ENCODE measurements around the gene ZBTB20.

Gene ZBTB20

DNA sequence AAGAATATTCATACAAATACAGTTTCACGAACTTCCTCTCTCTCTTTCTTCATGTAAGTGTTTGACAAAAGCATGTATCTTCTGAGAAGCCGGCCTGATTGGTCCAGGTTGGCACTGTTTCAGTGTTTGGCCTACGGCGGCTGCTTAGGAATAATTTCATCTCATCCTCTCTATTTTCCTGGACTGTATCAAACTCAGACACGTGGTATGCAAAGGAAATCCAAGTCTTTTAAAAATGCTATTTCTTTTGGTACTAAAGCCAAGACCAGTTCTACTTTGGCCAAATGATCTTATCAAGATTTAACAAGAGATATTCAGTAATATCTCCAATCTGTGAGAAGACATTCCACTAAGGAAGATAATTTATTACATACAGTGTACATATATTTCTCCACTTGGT lies 700.5 kb downstream of the ZBTB20 start:
- no peak for DNase-seq (ENCODE audit: low read depth in 2 of 2)

- DNase-seq (ENCODE audit: low read depth in 2 of 2), result no peak
Measured at GRCh38 chr3:114445233-114445632, 701.9 kb downstream of the ZBTB20 start.

- DNase-seq (ENCODE audit: low read depth in 2 of 2), result no peak
Measured at GRCh38 chr3:114444216-114444615, 702.9 kb downstream of the ZBTB20 start.

DNA sequence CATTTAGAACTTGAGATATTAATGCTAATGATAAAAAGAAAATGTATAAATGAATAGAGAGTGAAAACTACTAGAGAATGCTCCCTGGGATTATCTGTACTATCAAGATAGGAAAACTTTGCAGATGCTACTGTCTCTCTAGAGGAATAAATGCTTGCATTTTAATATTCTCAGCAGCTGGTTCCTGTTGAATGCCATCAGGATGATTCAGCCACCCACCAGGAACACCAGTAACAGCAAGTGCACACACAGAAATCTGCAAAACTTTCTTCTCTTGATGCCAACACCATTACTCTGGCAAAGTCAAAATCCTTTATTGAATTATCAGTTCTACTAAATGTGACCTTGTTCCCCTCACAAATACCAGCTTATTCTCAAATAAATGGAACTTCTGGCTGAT lies 704.8 kb downstream of the ZBTB20 start:
- no peak for DNase-seq (ENCODE audit: low read depth in 2 of 2)

- DNase-seq (ENCODE audit: low read depth in 2 of 2), result no peak
Measured at GRCh38 chr3:114441386-114441785, 705.7 kb downstream of the ZBTB20 start.

- no peak for DNase-seq (ENCODE audit: low read depth in 2 of 2)
Measured at GRCh38 chr3:114440700-114441099, 706.4 kb downstream of the ZBTB20 start.

GRCh38 chr3:114439284-114439683 lies 707.8 kb downstream of the ZBTB20 start:
- DNase-seq (ENCODE audit: low read depth in 2 of 2), result peak in 1 of 2 experiments; percentile 5

DNA sequence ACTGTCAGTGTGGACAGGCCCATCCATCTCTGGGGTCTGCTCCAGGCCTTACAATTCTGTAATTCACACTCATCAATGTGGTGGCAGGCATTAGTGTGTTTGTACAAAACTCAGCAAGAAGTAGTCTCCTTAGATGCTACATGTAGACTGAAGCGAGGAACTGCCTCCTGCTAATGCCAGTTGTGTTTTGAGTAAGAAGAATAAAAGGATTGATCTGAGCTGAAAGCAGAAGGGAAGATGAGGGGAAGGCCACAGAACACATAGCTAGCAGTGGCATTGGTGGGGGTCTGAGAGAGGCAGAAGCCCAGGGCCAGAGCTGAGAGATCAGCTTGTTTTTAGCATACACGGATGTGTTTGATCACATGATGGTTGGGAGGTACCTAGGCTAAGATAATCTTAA lies 709.2 kb downstream of the ZBTB20 start:
- DNase-seq (ENCODE audit: low read depth in 2 of 2), result no peak

GRCh38 chr3:114436182-114436581 lies 710.9 kb downstream of the ZBTB20 start:
- no peak for DNase-seq (ENCODE audit: low read depth in 2 of 2)

DNA sequence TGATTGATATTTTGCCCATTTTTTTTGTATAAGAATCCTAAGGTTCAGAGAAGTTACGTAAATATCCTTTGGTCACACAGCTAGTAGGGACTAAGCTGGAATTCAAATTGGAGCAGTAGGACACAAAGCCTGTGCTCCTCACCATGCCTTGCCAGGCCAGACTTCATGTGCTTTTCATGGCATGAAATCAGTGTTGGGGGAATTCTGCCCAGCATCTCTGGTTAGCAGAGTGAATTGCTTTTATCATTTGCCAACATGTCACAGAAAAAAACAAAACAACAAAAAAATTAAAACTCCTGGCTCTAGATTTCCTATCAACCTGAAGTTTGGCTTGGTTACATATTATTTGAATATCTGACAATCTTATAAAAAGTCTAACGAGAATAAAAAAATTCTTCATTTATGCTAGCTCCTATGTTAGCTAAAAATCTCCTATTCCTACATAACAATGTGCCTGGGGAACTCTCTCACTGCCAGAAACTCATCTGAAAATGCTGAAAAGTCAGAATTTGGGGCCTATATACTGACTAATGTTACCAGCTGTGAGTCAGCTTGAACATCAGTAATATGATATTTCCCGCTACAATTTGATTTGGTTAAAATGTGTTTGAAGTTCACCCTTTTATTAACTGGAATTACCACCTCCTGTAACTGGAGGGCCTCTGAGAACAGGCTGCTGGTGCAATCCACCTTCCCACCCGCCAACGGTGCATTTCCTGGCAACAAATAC lies 711.5 kb downstream of the ZBTB20 start:
- no peak for DNase-seq (ENCODE audit: low read depth in 2 of 2)

DNA sequence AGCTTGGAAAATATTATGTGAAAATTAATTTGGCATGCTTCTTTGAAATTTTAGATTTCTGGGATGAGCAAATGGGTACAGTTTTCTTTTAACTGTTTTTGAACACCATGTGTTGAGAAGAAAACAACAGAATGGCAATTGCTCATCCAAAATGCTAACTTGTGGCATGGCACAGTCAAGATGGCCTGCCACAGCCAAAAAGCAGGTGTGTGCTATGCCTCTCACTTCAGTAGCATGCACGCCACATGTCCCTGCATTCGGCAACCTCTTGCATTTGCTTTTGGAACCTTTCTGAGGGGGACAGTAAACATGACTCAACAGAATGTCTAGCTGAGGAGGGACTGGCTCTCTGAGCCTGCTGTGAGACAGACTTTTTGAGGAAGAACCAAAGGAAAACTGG lies 714.8 kb downstream of the ZBTB20 start:
- no peak for DNase-seq (ENCODE audit: low read depth in 2 of 2)

- DNase-seq (ENCODE audit: low read depth in 2 of 2), result no peak
Measured at GRCh38 chr3:114428044-114428595, 719.0 kb downstream of the ZBTB20 start.

DNA sequence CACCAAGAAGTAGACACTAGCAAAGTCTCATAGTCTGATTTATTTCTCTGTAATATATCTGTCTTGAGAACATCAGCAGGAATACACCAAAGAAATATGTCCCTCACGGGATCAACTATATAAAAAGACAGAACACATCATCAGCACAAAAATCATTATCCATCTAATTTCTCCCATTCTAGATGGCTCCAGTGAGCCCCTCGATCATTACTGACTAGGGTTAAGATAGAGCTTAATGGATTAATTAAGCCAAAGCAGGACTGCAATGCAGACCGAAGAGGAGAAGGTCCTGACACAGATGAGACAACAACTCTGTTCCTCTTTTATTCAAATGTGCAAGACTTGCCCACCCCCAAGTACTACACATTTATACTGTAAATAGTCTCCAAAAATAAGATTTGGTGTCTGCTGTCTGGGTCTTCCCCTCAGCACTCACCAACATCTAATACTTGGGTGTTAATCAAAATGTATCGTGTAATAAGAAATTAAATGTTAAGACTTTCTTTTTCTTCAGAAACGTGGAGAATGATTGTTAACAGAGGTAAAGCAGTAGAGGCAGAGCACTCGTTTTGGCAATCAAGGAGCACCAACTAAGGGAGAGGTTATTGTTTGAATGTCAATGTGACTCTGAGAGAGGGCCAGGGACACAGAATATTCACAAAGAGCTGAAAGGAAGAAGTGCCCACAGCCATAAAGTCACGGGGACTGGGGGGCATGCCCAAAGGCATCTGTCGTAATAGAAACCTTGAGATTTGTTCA lies 719.6 kb downstream of the ZBTB20 start:
- DNase-seq (ENCODE audit: low read depth in 2 of 2), result no peak

DNA sequence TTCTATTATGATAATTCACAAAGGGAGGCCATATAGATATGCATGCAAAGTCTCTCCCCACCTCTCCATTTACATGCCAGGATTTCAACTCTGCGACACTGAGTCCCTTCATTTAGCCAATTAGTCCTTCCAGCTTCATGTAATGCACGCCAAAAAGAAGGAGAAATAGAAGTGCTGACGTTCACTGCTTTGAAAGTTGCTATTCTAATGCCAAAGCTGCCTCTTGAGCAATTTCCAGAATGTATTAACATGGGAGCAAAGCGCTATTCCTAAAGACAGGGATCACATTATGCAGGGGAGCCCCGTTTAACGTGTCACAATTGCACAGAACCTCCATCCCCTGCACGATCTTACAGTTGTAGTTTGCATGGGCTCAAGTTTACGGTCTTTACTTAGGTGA lies 722.8 kb downstream of the ZBTB20 start:
- DNase-seq (ENCODE audit: low read depth in 2 of 2), result no peak

DNA sequence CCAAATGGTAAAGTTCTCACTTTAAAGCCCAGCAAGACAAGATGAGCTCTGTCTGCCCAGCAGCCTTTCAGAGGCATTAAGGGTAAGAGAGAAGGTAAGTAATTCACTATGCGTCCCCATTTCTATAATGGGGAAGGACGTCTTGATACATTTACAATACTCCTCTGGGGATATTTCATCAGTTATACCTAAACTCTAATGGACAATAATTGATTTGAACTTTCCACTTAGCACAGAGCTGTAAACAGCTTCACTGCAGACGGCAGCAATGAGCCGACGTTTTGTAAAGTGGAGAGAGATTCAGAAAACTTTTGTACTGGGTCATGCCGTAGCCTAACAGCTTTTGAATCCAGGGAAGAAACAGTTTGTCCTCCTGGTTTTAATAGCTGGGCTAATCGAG lies 725.9 kb downstream of the ZBTB20 start:
- DNase-seq (ENCODE audit: low read depth in 2 of 2), result no peak

DNA sequence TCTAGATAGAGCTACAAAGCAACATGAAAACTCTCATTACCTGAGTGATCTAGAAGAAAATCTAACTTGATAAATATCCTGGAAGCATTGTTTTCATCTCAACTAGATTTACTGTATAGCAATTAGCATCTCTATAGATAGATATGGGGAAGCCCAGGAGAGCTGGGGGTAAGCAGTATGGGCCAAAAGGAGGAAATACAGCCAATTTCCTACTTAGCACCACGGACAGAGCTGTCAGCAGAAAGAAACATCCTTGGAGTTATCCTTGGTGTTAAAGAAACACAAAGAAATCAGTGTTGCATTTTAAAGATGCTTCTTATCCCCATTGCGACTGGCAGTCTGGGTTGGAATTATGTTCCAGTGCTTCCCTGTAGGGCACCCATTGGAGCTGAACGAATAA lies 727.0 kb downstream of the ZBTB20 start:
- no peak for DNase-seq (ENCODE audit: low read depth in 2 of 2)

DNA sequence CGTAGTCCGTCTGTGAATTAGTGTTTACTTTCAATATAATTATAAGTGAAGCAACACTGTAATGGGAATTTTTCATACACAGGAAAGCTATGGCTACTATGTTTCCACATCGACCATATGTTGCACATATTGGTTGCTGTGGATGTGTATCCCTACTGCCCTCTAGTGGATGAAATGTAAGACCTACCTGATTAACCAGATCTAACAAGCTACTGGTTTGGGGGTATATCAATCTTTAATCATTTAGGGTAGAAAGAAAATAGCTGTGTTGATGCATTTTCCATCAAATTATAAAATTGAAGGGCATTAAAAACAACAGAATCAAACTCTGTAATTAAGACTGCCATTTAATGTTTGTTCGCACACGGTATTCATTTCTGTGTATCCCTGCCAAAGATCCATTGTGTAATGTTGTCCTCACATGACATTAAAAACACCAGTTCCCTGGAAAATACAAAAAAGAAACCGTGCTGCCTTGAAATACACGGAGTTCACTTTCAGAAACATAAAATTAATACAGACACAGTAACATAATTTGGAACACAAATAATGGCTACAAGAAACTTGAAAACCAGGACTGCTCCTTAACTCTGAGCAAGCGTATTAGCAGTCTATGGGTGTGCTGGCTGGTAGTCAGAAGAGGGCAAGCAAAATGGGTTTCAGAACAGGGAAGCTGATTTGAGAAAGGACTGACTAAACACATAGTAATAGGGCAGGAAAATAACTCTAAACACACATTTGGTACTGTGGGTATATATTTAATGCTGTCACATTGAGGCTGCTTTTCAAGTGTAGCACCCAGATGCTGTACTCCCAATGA lies 728.2 kb downstream of the ZBTB20 start:
- peak; percentile 76 to 77 for DNase-seq (ENCODE audit: low read depth in 2 of 2)

DNA sequence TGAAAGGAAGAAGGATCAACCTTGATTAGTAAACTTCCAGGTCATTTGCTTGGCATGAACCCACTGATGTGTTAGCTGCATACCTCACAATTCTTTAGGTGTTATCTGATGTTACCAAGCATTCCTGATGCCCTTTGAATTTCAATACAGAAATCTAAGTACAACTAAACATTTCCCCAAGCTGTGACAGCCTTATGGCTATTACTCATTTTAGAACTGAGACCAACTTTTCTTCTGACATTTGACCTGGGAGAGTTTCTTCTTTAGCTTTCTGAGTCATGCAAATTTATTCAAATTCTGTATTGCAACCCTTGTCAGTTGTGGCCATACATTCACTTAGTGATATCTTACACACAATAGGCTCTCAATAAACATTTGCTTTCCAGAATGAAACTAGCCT lies 729.0 kb downstream of the ZBTB20 start:
- DNase-seq (ENCODE audit: low read depth in 2 of 2), result no peak

DNA sequence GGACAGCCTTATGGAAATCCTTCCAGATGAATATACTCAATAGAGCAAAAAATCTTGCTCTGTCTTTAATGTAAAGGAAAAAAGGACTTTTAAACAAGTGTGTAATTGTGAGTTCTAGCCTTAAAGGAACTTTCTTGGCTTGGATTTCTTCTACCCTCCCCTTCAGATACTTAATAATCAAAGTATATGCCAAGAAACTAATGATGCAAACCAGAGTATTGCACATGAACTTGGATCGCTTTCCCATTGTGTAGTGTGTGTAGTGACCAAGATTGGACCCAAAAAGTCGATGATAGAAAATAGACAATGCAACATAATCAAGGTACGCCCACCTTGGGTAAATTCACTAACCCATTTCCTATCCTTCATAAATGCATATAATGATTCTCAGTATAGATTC lies 729.4 kb downstream of the ZBTB20 start:
- no peak for DNase-seq (ENCODE audit: low read depth in 2 of 2)

DNA sequence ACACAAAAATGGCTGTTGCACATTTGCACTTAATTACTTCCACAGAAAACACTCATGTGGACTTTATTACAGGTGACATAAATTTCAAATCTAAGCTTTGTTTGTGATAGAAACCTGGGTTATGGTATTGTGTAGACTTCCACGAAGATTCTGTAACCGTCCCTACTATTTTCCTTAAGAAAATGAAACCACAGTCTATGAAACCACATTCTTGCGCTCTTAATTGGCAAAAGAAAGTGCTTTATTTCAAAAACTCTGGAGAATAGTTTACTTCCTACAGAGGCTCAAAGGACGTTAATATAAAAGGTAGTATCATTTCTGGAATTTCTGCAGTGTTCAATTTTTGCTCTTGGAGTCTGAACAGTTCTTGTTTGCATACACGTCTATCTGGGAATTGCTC lies 729.8 kb downstream of the ZBTB20 start:
- no peak for DNase-seq (ENCODE audit: low read depth in 2 of 2)

DNA sequence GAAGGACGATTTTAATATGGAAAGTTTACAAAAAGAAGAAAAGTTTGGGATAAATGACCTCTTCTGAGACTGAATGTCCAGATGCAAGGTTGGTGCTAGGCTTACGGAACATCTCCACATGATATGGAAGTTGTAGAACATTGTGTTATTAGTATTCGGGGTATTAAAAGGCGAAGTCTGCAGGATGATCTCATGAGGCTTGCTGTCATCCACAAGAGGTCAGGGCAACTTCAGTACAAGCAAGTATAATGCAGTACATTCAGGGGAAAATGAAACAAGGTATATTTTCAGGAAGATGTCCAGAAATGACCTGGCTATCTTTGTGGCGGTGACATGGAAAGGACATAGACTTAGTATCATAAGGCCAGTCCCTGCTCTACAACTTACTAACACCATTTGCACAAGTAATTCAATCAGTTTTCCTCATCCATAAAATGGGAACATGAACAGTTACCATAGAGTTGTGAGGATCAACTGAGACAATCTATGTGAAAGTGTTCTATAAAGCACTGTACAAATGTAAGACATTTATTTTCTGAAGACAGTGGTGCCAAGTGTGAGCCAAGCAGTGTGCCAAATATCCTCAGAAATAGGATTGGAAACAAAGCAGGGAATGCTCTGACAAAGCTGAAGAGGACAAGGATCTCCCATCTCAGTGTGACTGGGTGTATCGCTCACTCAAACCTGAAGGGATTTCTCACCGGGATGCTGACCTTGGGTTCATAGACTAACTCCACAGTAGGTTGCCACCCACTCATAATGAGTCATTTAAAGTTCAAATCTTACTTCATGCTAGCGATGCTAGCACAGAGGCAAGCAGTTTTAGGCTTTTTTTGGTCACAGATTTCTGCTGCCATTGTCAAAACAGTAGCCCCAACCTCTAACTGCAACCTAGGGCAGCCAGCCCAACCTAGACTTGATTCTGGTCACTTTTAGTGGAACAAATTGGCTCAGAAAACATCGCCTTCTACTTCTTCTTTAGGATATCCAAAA lies 735.0 kb downstream of the ZBTB20 start:
- DNase-seq (ENCODE audit: low read depth in 2 of 2), result no peak

Data from fibroblast of skin of left biceps (primary cell).